Mesenchymal stem cell (in vitro differentiated cells and primary cell): ENCODE results near the gene LRTM2.
"Not testable (repeated sequence)": the region's sequence is repeated elsewhere in the genome, so short reads cannot be mapped to it uniquely, and the experiment has no call there.

Source experiments
- DNase-seq: peaks from one replicate; pipeline ENCODE4 v3.0.0-alpha.2; 2013
- H2AFZ ChIP-seq: one replicate; pipeline ENCODE4 v1.6.1; 2013; ENCODE audit warnings: low read depth, mild to moderate bottlenecking, control low read depth, inconsistent platforms, low read length, moderate library complexity
- H2AK5ac ChIP-seq: 2 replicates; pipeline ENCODE4 v1.6.1; 2013; ENCODE audit warnings: low read length, moderate library complexity, mild to moderate bottlenecking, inconsistent platforms; ENCODE audit not compliant: severe bottlenecking
- H2BK120ac ChIP-seq: one replicate; pipeline ENCODE4 v1.6.1; 2013; ENCODE audit warnings: low read depth, mild to moderate bottlenecking, inconsistent platforms, low read length, moderate library complexity
- H2BK12ac ChIP-seq, 2 experiments: one replicate each; pipeline ENCODE4 v1.6.1; 2013; ENCODE audit warnings: inconsistent platforms in 2 of 2, low read length in 2 of 2, mild to moderate bottlenecking in 2 of 2, moderate library complexity in 2 of 2, control low read depth in 1 of 2
- H2BK15ac ChIP-seq: one replicate; pipeline ENCODE4 v1.6.1; 2013; ENCODE audit warnings: mild to moderate bottlenecking, low read depth, inconsistent platforms; ENCODE audit not compliant: poor library complexity, severe bottlenecking
- H2BK5ac ChIP-seq: 2 replicates; pipeline ENCODE4 v1.6.1; 2013; ENCODE audit warnings: low read depth, mild to moderate bottlenecking, low read length, control low read depth, inconsistent platforms; ENCODE audit not compliant: poor library complexity, severe bottlenecking
- H3K14ac ChIP-seq, 2 experiments: one replicate each; pipeline ENCODE4 v1.6.1; 2013; ENCODE audit warnings: inconsistent platforms in 2 of 2, low read length in 2 of 2, control low read depth in 1 of 2, mild to moderate bottlenecking in 1 of 2, moderate library complexity in 1 of 2
- H3K18ac ChIP-seq, 2 experiments: one replicate each; pipeline ENCODE4 v1.6.1; 2013; ENCODE audit warnings: inconsistent platforms in 2 of 2, low read length in 2 of 2, control low read depth in 1 of 2, low read depth in 1 of 2, mild to moderate bottlenecking in 1 of 2
- H3K23ac ChIP-seq, 2 experiments: one replicate each; pipeline ENCODE4 v1.6.1; 2013; ENCODE audit warnings: inconsistent platforms in 2 of 2, low read length in 2 of 2, mild to moderate bottlenecking in 2 of 2, moderate library complexity in 2 of 2, control low read depth in 1 of 2
- H3K27ac ChIP-seq: 2 replicates; pipeline ENCODE4 v1.5.1; 2013; ENCODE audit warnings: mild to moderate bottlenecking, moderate library complexity, low read length, control low read depth, inconsistent platforms; ENCODE audit not compliant: poor library complexity, severe bottlenecking
- H3K27me3 ChIP-seq, 2 experiments: 2 replicates each; pipeline versions ENCODE4 v1.6.1 to v1.7.0; 2013; ENCODE audit warnings: low read length in 2 of 2, mild to moderate bottlenecking in 2 of 2, moderate library complexity in 2 of 2, control low read depth in 1 of 2, inconsistent platforms in 1 of 2; ENCODE audit not compliant: control insufficient read depth in 1 of 2, insufficient read depth in 1 of 2
- H3K36me3 ChIP-seq, 2 experiments: 2 replicates each; pipeline versions ENCODE4 v1.6.1 to v1.7.0; 2013; ENCODE audit warnings: low read length in 2 of 2, control low read depth in 1 of 2, inconsistent platforms in 1 of 2, low read depth in 1 of 2, mild to moderate bottlenecking in 1 of 2; ENCODE audit not compliant: insufficient read depth in 2 of 2, control insufficient read depth in 1 of 2
- H3K4ac ChIP-seq, 2 experiments: one replicate each; pipeline ENCODE4 v1.6.1; 2013; ENCODE audit warnings: inconsistent platforms in 2 of 2, low read length in 2 of 2, mild to moderate bottlenecking in 2 of 2, moderate library complexity in 2 of 2, control low read depth in 1 of 2, low read depth in 1 of 2
- H3K4me1 ChIP-seq: 2 replicates; pipeline ENCODE4 v1.6.1; 2013; ENCODE audit warnings: low read depth, low read length, control low read depth; ENCODE audit not compliant: control insufficient read depth, insufficient read depth
- H3K4me2 ChIP-seq: 2 replicates; pipeline ENCODE4 v1.6.1; 2013; ENCODE audit warnings: low read length, mild to moderate bottlenecking, inconsistent platforms; ENCODE audit not compliant: poor library complexity, severe bottlenecking
- H3K4me3 ChIP-seq, 2 experiments: 2 replicates each; pipeline versions ENCODE4 v1.5.1 to v1.7.0; 2013; ENCODE audit warnings: low read length in 2 of 2, mild to moderate bottlenecking in 2 of 2, control low read depth in 1 of 2, low read depth in 1 of 2; ENCODE audit not compliant: insufficient read depth in 1 of 2
- H3K79me1 ChIP-seq: replicated peaks from 2 replicates; pipeline ENCODE4 v1.6.1; 2013; ENCODE audit warnings: mild to moderate bottlenecking, control low read depth, low read length, inconsistent platforms; ENCODE audit not compliant: poor library complexity, severe bottlenecking
- H3K9ac ChIP-seq: 2 replicates; pipeline ENCODE4 v1.7.0; 2013; ENCODE audit warnings: mild to moderate bottlenecking, low read length, moderate library complexity
- H3K9me3 ChIP-seq: 2 replicates; pipeline ENCODE4 v1.7.0; 2013; ENCODE audit warnings: mild to moderate bottlenecking, low read length; ENCODE audit not compliant: control insufficient read depth
- H4K8ac ChIP-seq: one replicate; pipeline ENCODE4 v1.6.1; 2013; ENCODE audit warnings: inconsistent platforms, mild to moderate bottlenecking, low read length, moderate library complexity
- H4K91ac ChIP-seq: one replicate; pipeline ENCODE4 v1.6.1; 2013; ENCODE audit warnings: mild to moderate bottlenecking, low read length, inconsistent platforms
- WGBS: methylation state at CpG from one replicate; pipeline ENCODE4 v1.1.7; 2013; ENCODE audit warnings: mixed read lengths; 5-methylcytosine and 5-hydroxymethylcytosine counted together

The LRTM2 gene

GRCh38 chr12:1815814-1816729 lies 4.3 kb upstream of the LRTM2 start:
- peak overlapping the region in 1 of 2 experiments; percentile 9 for H3K4ac ChIP-seq
- peak overlapping the region; percentile 55 for H4K91ac ChIP-seq
- peaks cover 6% of the 10 kb centered on the region for H3K4me1 ChIP-seq
- no peaks in the 10 kb centered on the region for H3K9me3 ChIP-seq
- H2AFZ ChIP-seq, result no peak overlapping the region
- H3K4me3 ChIP-seq, result no peak overlapping the region
- H2BK120ac ChIP-seq, result no peak overlapping the region
- no peak overlapping the region for H3K23ac ChIP-seq
- peak overlapping the region in 1 of 2 experiments; percentile 51 for H2BK12ac ChIP-seq
- H3K18ac ChIP-seq, result no peak overlapping the region
- 74% methylated on average over 21 of the region's 21 CpGs for WGBS
- H3K79me1 ChIP-seq, result no peaks in the 10 kb centered on the region
- H3K9ac ChIP-seq, result no peak overlapping the region
- peak overlapping the region in 1 of 2 experiments; percentile 88 for H3K14ac ChIP-seq
- no peak overlapping the region for H3K4me2 ChIP-seq
- H2BK5ac ChIP-seq, result no peak overlapping the region
- DNase-seq, result peak; percentile 60
- no peaks in the 10 kb centered on the region for H3K36me3 ChIP-seq
- H3K27me3 ChIP-seq, result peaks cover 32 to 66% of the 10 kb centered on the region in 2 experiments
- no peak overlapping the region for H2AK5ac ChIP-seq
- no peak overlapping the region for H4K8ac ChIP-seq
- H2BK15ac ChIP-seq, result no peak overlapping the region
- no peak overlapping the region for H3K27ac ChIP-seq

- Histone ChIP-seq H3K23ac (no peak overlapping the region), H2AK5ac (no peak overlapping the region), H3K9me3 (no peaks in the 10 kb centered on the region), H3K9ac (no peak overlapping the region), H4K8ac (no peak overlapping the region), H3K4me1 (peaks cover 6% of the 10 kb centered on the region), H3K79me1 (no peaks in the 10 kb centered on the region), H2BK5ac (no peak overlapping the region), H2BK12ac (no peak overlapping the region), H3K36me3 (no peaks in the 10 kb centered on the region), H2AFZ (no peak overlapping the region), H3K27ac (no peak overlapping the region), H3K18ac (peak overlapping the region in 1 of 2 experiments; percentile 41), H4K91ac (peak overlapping the region; percentile 55), H3K4me3 (no peak overlapping the region), H3K14ac (peak overlapping the region in 1 of 2 experiments; percentile 88), H3K4ac (no peak overlapping the region), H2BK15ac (peak overlapping the region; percentile 34), H2BK120ac (no peak overlapping the region), H3K27me3 (peaks cover 40 to 72% of the 10 kb centered on the region in 2 experiments), H3K4me2 (no peak overlapping the region)
- DNase-seq, result no peak
- 96% methylated on average over 9 of the region's 9 CpGs for WGBS
Observed at GRCh38 chr12:1816730-1817348, 3.5 kb upstream of the LRTM2 start.

- not testable (repeated sequence) for H3K4ac ChIP-seq, H2AFZ ChIP-seq, H2BK5ac ChIP-seq, H3K14ac ChIP-seq, H3K79me1 ChIP-seq, H2AK5ac ChIP-seq, H2BK120ac ChIP-seq, H3K4me3 ChIP-seq, H3K4me1 ChIP-seq, H3K18ac ChIP-seq, H3K9me3 ChIP-seq, H2BK15ac ChIP-seq, DNase-seq, H4K91ac ChIP-seq, H3K4me2 ChIP-seq, H2BK12ac ChIP-seq, H3K23ac ChIP-seq, H3K27ac ChIP-seq, H4K8ac ChIP-seq, H3K9ac ChIP-seq, H3K36me3 ChIP-seq
- peaks cover 50 to 78% of the 10 kb centered on the region in 2 experiments for H3K27me3 ChIP-seq
- WGBS, result 92% methylated on average over 7 of the region's 28 CpGs
Observed at GRCh38 chr12:1817928-1818327, 2.4 kb upstream of the LRTM2 start.

GRCh38 chr12:1819050-1819449 lies 1.3 kb upstream of the LRTM2 start:
- Histone ChIP-seq H2BK120ac (no peak overlapping the region), H3K27me3 (peaks cover 62 to 84% of the 10 kb centered on the region in 2 experiments), H2BK12ac (no peak overlapping the region), H2BK5ac (no peak overlapping the region), H3K23ac (no peak overlapping the region), H3K4me3 (no peak overlapping the region), H3K9ac (no peak overlapping the region), H3K14ac (no peak overlapping the region), H2AK5ac (no peak overlapping the region), H3K4me1 (peaks cover 4% of the 10 kb centered on the region), H3K18ac (no peak overlapping the region), H3K36me3 (no peaks in the 10 kb centered on the region), H2AFZ (no peak overlapping the region), H3K9me3 (no peaks in the 10 kb centered on the region), H3K4ac (no peak overlapping the region), H3K4me2 (no peak overlapping the region), H4K8ac (no peak overlapping the region), H3K79me1 (no peaks in the 10 kb centered on the region), H4K91ac (no peak overlapping the region), H2BK15ac (no peak overlapping the region), H3K27ac (no peak overlapping the region)
- DNase-seq, result no peak
- WGBS, result 80% methylated on average over 9 of the region's 9 CpGs
